Thyroid gland (tissue), 4 donors: ENCODE results near the gene GALNT10. TPM values are rescaled to one million over a fixed set of nuclear protein-coding genes. Genes with fewer than 3 reads are reported as not detected.

Experiments
- DNase-seq, 2 donors: peaks; one replicate each; pipeline ENCODE4 v3.0.0-alpha.2; 2019
- H3K27ac ChIP-seq, 3 donors: fragments of 200-600 bp; sonication (generic); 1 replicate in 2 of 3; 2 replicates in 1 of 3; pipeline ENCODE4 v1.5.1; 2016 to 2019; ENCODE audit warnings: mild to moderate bottlenecking in 1 of 3, moderate library complexity in 1 of 3
- H3K27me3 ChIP-seq: fragments of 200-600 bp; sonication (generic); one replicate; pipeline ENCODE4 v1.5.1; 2019
- H3K36me3 ChIP-seq, 2 donors: fragments of 200-600 bp; sonication (generic); one replicate each; pipeline ENCODE4 v1.5.1; 2016 to 2019
- H3K4me1 ChIP-seq, 2 donors: fragments of 200-600 bp; sonication (generic); one replicate each; pipeline ENCODE4 v1.5.1; 2017 to 2019
- H3K4me3 ChIP-seq, 3 donors: fragments of 200-600 bp; sonication (generic); replicated peaks in 1 of 3; 1 replicate in 2 of 3; 2 replicates in 1 of 3; pipeline ENCODE4 v1.5.1; 2016; ENCODE audit warnings: mild to moderate bottlenecking in 1 of 3
- H3K9me3 ChIP-seq: fragments of 200-600 bp; sonication (generic); one replicate; pipeline ENCODE4 v1.5.1; 2017
- CTCF ChIP-seq, 6 experiments: fragments of 200-600 bp in 3 of 6; fragments of 450-650 bp in 3 of 6; sonication (generic) in 3 of 6; IDR thresholded peaks; one replicate each; pipeline ENCODE4 v1.5.1; 2016 to 2019; ENCODE audit warnings: antibody characterized with exemption in 6 of 6, mild to moderate bottlenecking in 2 of 6, inconsistent platforms in 1 of 6, moderate library complexity in 1 of 6
- POLR2A ChIP-seq, 2 donors: fragments of 450-650 bp; IDR thresholded peaks; one replicate each; pipeline ENCODE4 v1.6.1; 2017; ENCODE audit warnings: antibody characterized with exemption in 2 of 2, mild to moderate bottlenecking in 2 of 2, moderate library complexity in 1 of 2
- WGBS, 2 donors: methylation state at CpG; one replicate each; pipeline ENCODE4 v1.1.5; 2017; 5-methylcytosine and 5-hydroxymethylcytosine counted together
- intact Hi-C: fragments of 100-400 bp; cut with DNase I; formaldehyde crosslinking; loops from one replicate; pipeline ENCODE4 v1.15.1; 2023
- total RNA-seq, 4 donors: library from RNA; depleted of rRNA; stranded (reverse); fragments of >200 nt; gene quantifications; one replicate each; pipeline ENCODE4 v1.2.3, GENCODE V29; 2016

GALNT10 gene
- total RNA-seq, 4 donors from 2014 or later = 33.3 to 69.6 (median 58.1) TPM

GRCh38 chr5:154194345-154195329, 4.1 kb downstream of the GALNT10 start:
- 65 to 72% methylated on average over 8 of the region's 8 CpGs for WGBS, 2 donors
- DNase-seq = peak; percentile 43 to 64
- H3K27ac ChIP-seq = peak overlapping the region in 2 of 3 donors; percentile 46 to 53
- H3K4me3 ChIP-seq = no peak overlapping the region
- peaks cover 48 to 69% of the 10 kb centered on the region in 2 donors for H3K4me1 ChIP-seq
- H3K27me3 ChIP-seq = no peaks in the 10 kb centered on the region
- no peaks in the 10 kb centered on the region for H3K9me3 ChIP-seq
- no peaks in the 10 kb centered on the region for H3K36me3 ChIP-seq
- intact Hi-C loops = no loop called here
- TF ChIP-seq POLR2A (IDR thresholded peaks at IDR 0.05) = peak in 1 of 2 donors; percentile 25
- no peak for TF ChIP-seq CTCF (IDR thresholded peaks at IDR 0.05)

GRCh38 chr5:154196281-154196680, 5.7 kb downstream of the GALNT10 start:
- DNase-seq = no peak
- H3K27ac ChIP-seq = no peak overlapping the region
- no peaks in the 10 kb centered on the region for H3K27me3 ChIP-seq
- intact Hi-C loops = no loop called here
- no peak for TF ChIP-seq CTCF (IDR thresholded peaks at IDR 0.05)
- no peak for TF ChIP-seq POLR2A (IDR thresholded peaks at IDR 0.05)
- no peak overlapping the region for H3K4me3 ChIP-seq
- 94 to 100% methylated on average over 1 of the region's 1 CpG for WGBS, 2 donors
- H3K36me3 ChIP-seq = no peaks in the 10 kb centered on the region
- peaks cover 42 to 63% of the 10 kb centered on the region in 2 donors for H3K4me1 ChIP-seq
- no peaks in the 10 kb centered on the region for H3K9me3 ChIP-seq

GRCh38 chr5:154196955-154197652, 6.6 kb downstream of the GALNT10 start:
- no peaks in the 10 kb centered on the region for H3K9me3 ChIP-seq
- peak in 3 of 6 experiments; percentile 4 to 31 (median 23) for TF ChIP-seq CTCF (IDR thresholded peaks at IDR 0.05)
- no peak for TF ChIP-seq POLR2A (IDR thresholded peaks at IDR 0.05)
- 25 to 37% methylated on average over 8 of the region's 8 CpGs for WGBS, 2 donors
- DNase-seq = no peak
- no peaks in the 10 kb centered on the region for H3K36me3 ChIP-seq
- H3K27ac ChIP-seq = no peak overlapping the region
- H3K4me1 ChIP-seq = peaks cover 34 to 55% of the 10 kb centered on the region in 2 donors
- H3K4me3 ChIP-seq = no peak overlapping the region
- intact Hi-C loops = no loop called here
- H3K27me3 ChIP-seq = no peaks in the 10 kb centered on the region

- TF ChIP-seq CTCF (IDR thresholded peaks at IDR 0.05) = no peak
- TF ChIP-seq POLR2A (IDR thresholded peaks at IDR 0.05) = no peak
- Histone ChIP-seq H3K27me3 (no peaks in the 10 kb centered on the region), H3K4me1 (peaks cover 34 to 53% of the 10 kb centered on the region in 2 donors), H3K4me3 (no peak overlapping the region), H3K9me3 (no peaks in the 10 kb centered on the region), H3K27ac (no peak overlapping the region), H3K36me3 (no peaks in the 10 kb centered on the region)
- no peak for DNase-seq
- 71 to 81% methylated on average over 8 of the region's 8 CpGs for WGBS, 2 donors
- intact Hi-C loops = no loop called here
These were observed 7.4 kb downstream of the GALNT10 start for GRCh38 chr5:154197801-154198491.
